Thymus (tissue), 11 donors: ENCODE results near the gene CTNNA2. TPM values are rescaled to one million over a fixed set of nuclear protein-coding genes. Genes with fewer than 3 reads are reported as not detected.

Source experiments
- DNase-seq, 9 donors: peaks; one replicate each; pipeline ENCODE4 v3.0.0-alpha.2; 2013; ENCODE audit warnings: low spot score in 9 of 9, low read depth in 6 of 9, missing footprints in 1 of 9
- H3K27ac ChIP-seq, 2 donors: one replicate each; pipeline ENCODE4 v1.5.1; 2013; ENCODE audit warnings: control low read depth in 1 of 2, low read depth in 1 of 2, low read length in 1 of 2, mild to moderate bottlenecking in 1 of 2, moderate library complexity in 1 of 2
- H3K27me3 ChIP-seq, 2 donors: one replicate each; pipeline ENCODE4 v1.5.1; 2013; ENCODE audit warnings: low read length in 1 of 2; ENCODE audit not compliant: control insufficient read depth in 2 of 2, insufficient read depth in 1 of 2
- H3K36me3 ChIP-seq, 2 donors: one replicate each; pipeline ENCODE4 v1.5.1; 2013; ENCODE audit warnings: low read length in 1 of 2, mild to moderate bottlenecking in 1 of 2, moderate library complexity in 1 of 2; ENCODE audit not compliant: control insufficient read depth in 2 of 2, insufficient read depth in 2 of 2
- H3K4me1 ChIP-seq, 2 donors: one replicate each; pipeline ENCODE4 v1.5.1; 2013; ENCODE audit warnings: low read length in 2 of 2; ENCODE audit not compliant: control insufficient read depth in 2 of 2, insufficient read depth in 2 of 2
- H3K4me3 ChIP-seq, 2 donors: one replicate each; pipeline ENCODE4 v1.5.1; 2013; ENCODE audit warnings: low read length in 2 of 2, control low read depth in 1 of 2, mild to moderate bottlenecking in 1 of 2
- H3K9me3 ChIP-seq, 2 donors: one replicate each; pipeline ENCODE4 v1.5.1; 2013; ENCODE audit warnings: low read length in 1 of 2, mild to moderate bottlenecking in 1 of 2; ENCODE audit not compliant: control insufficient read depth in 2 of 2, insufficient read depth in 1 of 2
- WGBS: extraction: QIAGEN DNeasy Blood & Tissue Kit; methylation state at CpG from one replicate; pipeline ENCODE4 v1.1.7; 2013; 5-methylcytosine and 5-hydroxymethylcytosine counted together
- polyA plus RNA-seq: library from polyadenylated mRNA; stranded (reverse); fragments of 200-250 nt; gene quantifications from one replicate; pipeline ENCODE4 v1.2.3, GENCODE V29; 2013
- total RNA-seq: library from RNA; stranded (reverse); fragments of 120-200 nt; gene quantifications from one replicate; pipeline ENCODE4 v1.2.4, GENCODE V29; 2013
- donor health status: healthy.

The CTNNA2 gene
- total and polyA plus RNA-seq, 2 donors, result 0.16 to 0.19 TPM

DNA sequence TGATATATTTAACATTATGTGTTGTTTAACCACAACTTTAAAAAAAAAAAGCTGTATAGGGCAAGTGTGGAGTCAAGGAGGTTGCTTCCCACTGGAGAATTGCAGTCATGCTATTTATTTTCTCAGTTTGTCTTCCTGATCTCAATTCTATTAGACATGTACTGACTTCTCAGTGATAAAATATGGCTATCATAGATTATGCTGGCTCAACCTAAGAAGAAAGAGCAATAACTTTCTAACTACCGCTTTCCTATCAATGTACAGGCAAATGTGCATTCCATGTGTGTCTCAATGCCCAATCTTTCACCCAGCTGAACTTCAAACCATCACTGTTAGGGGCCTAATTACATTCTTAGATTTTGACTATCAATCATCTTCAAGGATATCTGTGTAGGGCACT lies 201.4 kb downstream of the CTNNA2 start:
- Histone ChIP-seq H3K9me3 (no peaks in the 10 kb centered on the region), H3K27me3 (no peaks in the 10 kb centered on the region), H3K27ac (no peak overlapping the region), H3K36me3 (no peaks in the 10 kb centered on the region), H3K4me3 (no peak overlapping the region), H3K4me1 (no peaks in the 10 kb centered on the region)
- WGBS, result 90% methylated on average over 1 of the region's 1 CpG
- DNase-seq, result no peak

DNA sequence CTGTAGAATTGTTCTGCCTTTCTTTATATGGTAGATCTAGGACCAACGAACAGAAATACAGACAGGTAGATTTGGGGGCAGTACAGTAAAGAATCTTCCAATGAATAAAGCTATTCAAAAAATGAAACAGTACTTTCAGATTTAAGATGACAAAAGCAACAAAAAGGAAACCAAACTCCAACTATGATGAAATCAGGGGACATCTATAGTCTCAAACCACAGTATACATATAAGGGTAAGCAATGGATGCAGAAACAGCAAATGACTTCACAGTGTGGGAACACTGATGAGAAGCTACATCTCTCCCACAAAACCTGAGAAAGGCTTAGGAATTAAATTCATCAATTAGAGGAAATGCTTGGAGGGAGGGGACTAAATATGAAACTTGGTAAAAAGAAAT lies 202.5 kb downstream of the CTNNA2 start:
- no peaks in the 10 kb centered on the region for H3K9me3 ChIP-seq
- DNase-seq, result no peak
- no peaks in the 10 kb centered on the region for H3K4me1 ChIP-seq
- no peak overlapping the region for H3K27ac ChIP-seq
- no peaks in the 10 kb centered on the region for H3K36me3 ChIP-seq
- no peaks in the 10 kb centered on the region for H3K27me3 ChIP-seq
- no peak overlapping the region for H3K4me3 ChIP-seq
- WGBS, result 92% methylated on average over 1 of the region's 1 CpG

DNA sequence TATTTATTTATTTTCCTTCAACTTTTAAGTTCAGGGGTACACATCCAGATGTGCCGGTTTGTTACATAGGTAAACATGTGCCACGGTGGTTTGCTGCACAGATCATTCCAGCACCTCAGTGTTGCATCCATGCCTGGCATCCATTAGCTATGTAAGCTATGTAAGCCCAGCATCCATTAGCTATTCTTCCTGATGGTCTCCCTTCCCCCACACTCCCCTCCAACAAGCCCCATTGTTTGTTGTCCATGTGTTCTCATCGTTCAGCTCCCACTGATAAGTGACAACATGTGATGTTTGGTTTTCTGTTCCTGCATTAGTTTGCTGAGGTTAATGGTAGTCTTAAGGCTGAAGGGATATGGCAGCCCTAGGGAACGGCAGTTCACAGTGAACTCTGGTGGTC lies 203.4 kb downstream of the CTNNA2 start:
- Histone ChIP-seq H3K27ac (no peak overlapping the region), H3K27me3 (no peaks in the 10 kb centered on the region), H3K4me3 (no peak overlapping the region), H3K9me3 (no peaks in the 10 kb centered on the region), H3K36me3 (no peaks in the 10 kb centered on the region), H3K4me1 (no peaks in the 10 kb centered on the region)
- WGBS, result 74% methylated on average over 4 of the region's 4 CpGs
- DNase-seq, result no peak

DNA sequence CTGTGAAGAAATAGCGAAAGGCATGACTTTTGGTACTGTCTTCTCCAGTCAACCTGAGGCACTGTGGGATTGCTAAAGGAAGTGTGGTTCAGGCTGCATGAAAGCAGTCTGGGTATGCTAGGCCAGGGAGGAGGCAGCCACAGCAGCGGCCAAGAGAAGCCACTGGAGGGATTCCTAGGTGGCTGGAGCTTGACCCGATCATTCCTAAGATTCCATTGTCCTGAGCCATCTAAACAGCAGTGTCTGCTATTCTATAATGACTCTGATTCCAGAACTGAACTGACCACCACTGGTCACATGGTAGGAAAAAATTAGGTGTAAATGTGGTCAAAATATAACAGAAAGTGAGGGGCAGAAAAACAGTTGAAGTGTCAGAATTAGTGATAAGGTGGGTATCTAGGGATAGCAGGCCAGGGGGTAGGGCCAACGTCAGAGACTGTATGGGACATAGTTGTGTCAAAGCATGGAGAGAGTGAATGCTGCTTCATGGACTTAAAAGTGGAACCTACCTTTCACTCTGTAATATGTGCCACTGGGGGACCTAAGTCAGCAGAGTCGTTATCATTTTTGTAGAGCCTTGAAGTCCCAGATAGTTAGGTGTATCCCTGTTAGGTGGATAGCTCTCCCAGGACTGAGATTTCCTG lies 204.6 kb downstream of the CTNNA2 start:
- Histone ChIP-seq H3K27ac (no peak overlapping the region), H3K4me1 (no peaks in the 10 kb centered on the region), H3K9me3 (no peaks in the 10 kb centered on the region), H3K4me3 (no peak overlapping the region), H3K36me3 (no peaks in the 10 kb centered on the region), H3K27me3 (no peaks in the 10 kb centered on the region)
- DNase-seq, result no peak
- 92% methylated on average over 5 of the region's 5 CpGs for WGBS

DNA sequence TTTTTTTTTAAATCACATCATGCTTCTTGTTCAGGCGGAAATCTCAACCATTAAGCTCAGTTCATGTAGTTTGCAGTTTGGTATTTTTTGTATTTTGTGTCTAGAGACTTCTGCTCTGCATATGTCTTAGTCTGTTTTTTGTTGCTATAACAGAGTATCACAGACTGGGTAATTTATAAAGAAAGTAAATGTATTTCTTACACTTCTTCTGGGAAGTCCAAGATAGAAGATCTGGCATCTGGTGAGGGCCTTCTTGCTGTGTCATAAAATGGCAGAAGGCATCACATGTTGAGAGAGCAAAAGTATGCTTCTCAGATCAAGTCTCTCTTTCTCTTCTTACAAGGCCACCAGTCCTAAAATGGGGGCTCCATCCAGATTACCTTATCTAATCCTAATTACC lies 208.2 kb downstream of the CTNNA2 start:
- DNase-seq, result no peak
- Histone ChIP-seq H3K4me1 (no peaks in the 10 kb centered on the region), H3K27ac (no peak overlapping the region), H3K36me3 (no peaks in the 10 kb centered on the region), H3K9me3 (no peaks in the 10 kb centered on the region), H3K4me3 (no peak overlapping the region), H3K27me3 (no peaks in the 10 kb centered on the region)
- 94% methylated on average over 1 of the region's 1 CpG for WGBS

DNA sequence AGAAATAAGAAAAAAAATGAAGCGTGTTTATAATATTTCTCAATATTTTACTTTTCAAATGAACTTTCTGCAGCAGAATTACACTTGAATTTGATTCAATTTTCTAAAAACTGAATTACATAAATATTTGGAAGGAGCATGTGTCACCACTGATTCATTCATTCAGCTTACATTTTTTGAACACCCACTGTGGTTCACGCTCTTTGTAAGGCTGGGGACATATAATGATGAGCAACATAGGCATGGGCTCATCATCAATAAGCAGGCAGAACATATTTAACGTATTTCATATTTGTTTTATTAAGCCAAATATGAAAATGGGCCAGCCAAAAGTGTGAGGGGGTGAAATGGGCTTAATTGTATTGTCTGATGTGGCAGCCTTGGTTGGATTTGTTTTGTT lies 209.1 kb downstream of the CTNNA2 start:
- WGBS, result 72% methylated on average over 3 of the region's 3 CpGs
- no peak for DNase-seq
- Histone ChIP-seq H3K9me3 (no peaks in the 10 kb centered on the region), H3K27ac (no peak overlapping the region), H3K4me3 (no peak overlapping the region), H3K36me3 (no peaks in the 10 kb centered on the region), H3K27me3 (no peaks in the 10 kb centered on the region), H3K4me1 (no peaks in the 10 kb centered on the region)

DNA sequence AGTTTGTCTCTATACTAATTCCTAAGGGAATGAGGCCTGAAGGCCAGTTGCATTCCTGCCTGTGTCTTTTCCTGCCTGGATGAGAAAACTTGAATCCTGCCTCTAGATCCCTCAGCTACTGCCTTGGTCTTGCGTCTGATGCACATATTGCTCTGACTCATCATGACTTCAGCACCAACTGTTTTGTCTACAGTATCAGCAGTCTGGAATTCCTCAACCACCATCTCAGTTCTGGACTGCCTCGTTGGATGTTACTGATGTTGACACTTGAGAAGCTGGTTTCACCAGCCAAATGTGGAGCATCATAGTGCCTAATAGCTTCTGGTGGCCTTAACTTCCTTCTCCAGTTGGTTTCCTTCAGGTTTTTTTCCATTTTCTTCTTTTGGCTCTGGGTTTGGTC lies 211.0 kb downstream of the CTNNA2 start:
- 87% methylated on average over 2 of the region's 2 CpGs for WGBS
- H3K27ac ChIP-seq, result no peak overlapping the region

DNA sequence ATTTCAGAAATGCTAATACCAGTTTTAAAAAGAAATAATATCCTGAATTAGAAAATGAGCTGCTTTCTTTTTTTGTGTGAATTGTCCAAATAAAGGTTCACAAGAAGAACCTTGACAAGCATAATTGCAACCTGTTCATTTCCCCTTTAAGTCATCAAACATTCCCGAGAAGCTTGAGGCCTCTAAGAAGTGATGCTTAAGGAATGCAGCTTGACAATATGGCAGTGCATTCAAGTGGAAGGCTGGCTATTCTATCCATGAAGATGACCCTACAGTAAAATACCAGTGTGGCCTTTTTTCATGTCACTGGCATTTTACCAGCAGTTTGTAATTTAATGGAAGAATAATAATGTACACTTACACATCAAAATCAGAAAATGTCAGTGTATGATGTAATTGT lies 216.7 kb downstream of the CTNNA2 start:
- Histone ChIP-seq H3K27ac (no peak overlapping the region), H3K36me3 (no peaks in the 10 kb centered on the region), H3K4me1 (no peaks in the 10 kb centered on the region), H3K9me3 (no peaks in the 10 kb centered on the region), H3K27me3 (no peaks in the 10 kb centered on the region), H3K4me3 (no peak overlapping the region)
- no peak for DNase-seq
- 93% methylated on average over 1 of the region's 1 CpG for WGBS

More for the DNA sequence above, 211.0 kb downstream of the CTNNA2 start:
- Histone ChIP-seq H3K27me3 (no peaks in the 10 kb centered on the region), H3K4me1 (no peaks in the 10 kb centered on the region), H3K4me3 (no peak overlapping the region), H3K9me3 (no peaks in the 10 kb centered on the region), H3K36me3 (no peaks in the 10 kb centered on the region)
- DNase-seq, result no peak

DNA sequence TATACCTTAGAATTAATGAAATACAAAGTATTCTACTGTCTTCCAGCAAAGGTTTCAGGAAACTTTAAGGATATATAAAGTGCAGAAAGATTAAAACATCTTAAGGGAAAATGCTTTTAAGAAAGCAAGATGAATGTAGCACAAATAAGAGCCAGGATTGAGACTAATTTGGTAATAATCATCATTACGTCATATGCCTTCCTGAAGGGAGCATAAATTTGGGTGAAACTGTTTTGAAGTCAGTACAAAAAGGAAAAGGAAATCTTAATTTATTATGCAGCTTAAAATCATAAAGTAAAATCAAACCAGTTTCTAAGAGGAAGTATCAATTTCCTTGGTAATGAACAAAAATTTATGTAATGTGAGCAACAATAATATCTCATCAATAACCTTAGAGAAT lies 221.7 kb downstream of the CTNNA2 start:
- no peak for DNase-seq
- Histone ChIP-seq H3K9me3 (no peaks in the 10 kb centered on the region), H3K36me3 (no peaks in the 10 kb centered on the region), H3K27ac (no peak overlapping the region), H3K4me1 (no peaks in the 10 kb centered on the region), H3K27me3 (no peaks in the 10 kb centered on the region), H3K4me3 (no peak overlapping the region)
- 61% methylated on average over 1 of the region's 1 CpG for WGBS
